ENCODE measurements around the gene USP35.
A peak's percentile ranks its signal among the peaks of the same experiment; 100 is the strongest.

The USP35 gene

GRCh38 chr11:78188286-78189173 is at the start of gene USP35, which contains the start of gene KCTD21:
Gene USP35, plus strand, starts transcription at chr11:78188919. Its CDS starts 7,327 bp downstream, at chr11:78196246.
Gene KCTD21, minus strand, starts transcription at chr11:78188626. Its CDS starts 14,072 bp downstream, at chr11:78174554.
- DNase-seq (ENCODE audit: low read depth), result peak; percentile 86

GRCh38 chr11:78139422-78140391 is 49.0 kb upstream of the USP35 start, which contains the start of gene ALG8:
Gene ALG8, minus strand, starts transcription at chr11:78139626. Its CDS starts 38 bp downstream, at chr11:78139588.
- DNase-seq (ENCODE audit: low read depth), result peak; percentile 98

- DNase-seq (ENCODE audit: low read depth), result no peak
Measured at GRCh38 chr11:78140392-78141077, 48.2 kb upstream of the USP35 start.

GRCh38 chr11:78145511-78146025 is 43.2 kb upstream of the USP35 start:
- no peak for DNase-seq (ENCODE audit: low read depth)

GRCh38 chr11:78147807-78148206 is 40.9 kb upstream of the USP35 start:
- no peak for DNase-seq (ENCODE audit: low read depth)

- no peak for DNase-seq (ENCODE audit: low read depth)
Measured at GRCh38 chr11:78149646-78150045, 39.1 kb upstream of the USP35 start.

GRCh38 chr11:78150346-78150745 is 38.4 kb upstream of the USP35 start:
- no peak for DNase-seq (ENCODE audit: low read depth)

GRCh38 chr11:78150754-78151153 is 38.0 kb upstream of the USP35 start:
- DNase-seq (ENCODE audit: low read depth), result no peak

- no peak for DNase-seq (ENCODE audit: low read depth)
Measured at GRCh38 chr11:78151804-78152203, 36.9 kb upstream of the USP35 start.

- DNase-seq (ENCODE audit: low read depth), result no peak
Measured at GRCh38 chr11:78156127-78156844, 32.4 kb upstream of the USP35 start.

- no peak for DNase-seq (ENCODE audit: low read depth)
Measured at GRCh38 chr11:78158987-78159652, 29.6 kb upstream of the USP35 start.

- DNase-seq (ENCODE audit: low read depth), result no peak
Measured at GRCh38 chr11:78160557-78160956, 28.2 kb upstream of the USP35 start.

GRCh38 chr11:78161346-78161745 is 27.4 kb upstream of the USP35 start:
- no peak for DNase-seq (ENCODE audit: low read depth)

GRCh38 chr11:78161962-78162371 is 26.8 kb upstream of the USP35 start:
- DNase-seq (ENCODE audit: low read depth), result no peak

- no peak for DNase-seq (ENCODE audit: low read depth)
Measured at GRCh38 chr11:78163828-78164227, 24.9 kb upstream of the USP35 start.

GRCh38 chr11:78164471-78164870 is 24.2 kb upstream of the USP35 start:
- no peak for DNase-seq (ENCODE audit: low read depth)

- DNase-seq (ENCODE audit: low read depth), result no peak
Measured at GRCh38 chr11:78166855-78167469, 21.8 kb upstream of the USP35 start.

- DNase-seq (ENCODE audit: low read depth), result no peak
Measured at GRCh38 chr11:78168539-78169477, 19.9 kb upstream of the USP35 start.

GRCh38 chr11:78170413-78170812 is 18.3 kb upstream of the USP35 start:
- no peak for DNase-seq (ENCODE audit: low read depth)

Data from activated T-cell treated with anti-CD3 and anti-CD28 coated beads for 24 hours (primary cell).